ENCODE measurements around the gene PRKG1.
A peak's percentile ranks its signal among the peaks of the same experiment; 100 is the strongest.

The PRKG1 gene

GRCh38 chr10:51802030-51802429 lies 727.7 kb downstream of the PRKG1 start:
- Histone ChIP-seq H3K4me1 (ENCODE audit: control insufficient read depth, insufficient read depth, low read length) (peaks cover 37% of the 10 kb centered on the region), H3K4me3 (ENCODE audit: low read length) (no peak overlapping the region), H3K9ac (ENCODE audit: low read length) (no peak overlapping the region), H3K27me3 (replicated peaks; ENCODE audit: control insufficient read depth, insufficient read depth, low read length) (no peaks in the 10 kb centered on the region), H3K9me3 (ENCODE audit: control insufficient read depth, low read length) (no peaks in the 10 kb centered on the region), H3K36me3 (ENCODE audit: control insufficient read depth, insufficient read depth, low read length, severe bottlenecking) (no peaks in the 10 kb centered on the region)
- DNase-seq (ENCODE audit: low read depth), result no peak

GRCh38 chr10:51804866-51805265 lies 730.6 kb downstream of the PRKG1 start:
- peak; percentile 13 for DNase-seq (ENCODE audit: low read depth)
- H3K4me3 ChIP-seq (ENCODE audit: low read length), result no peak overlapping the region

GRCh38 chr10:51806079-51806835 lies 732.0 kb downstream of the PRKG1 start:
- Histone ChIP-seq H3K4me3 (ENCODE audit: low read length) (no peak overlapping the region), H3K27me3 (replicated peaks; ENCODE audit: control insufficient read depth, insufficient read depth, low read length) (no peaks in the 10 kb centered on the region), H3K9me3 (ENCODE audit: control insufficient read depth, low read length) (no peaks in the 10 kb centered on the region), H3K36me3 (ENCODE audit: control insufficient read depth, insufficient read depth, low read length, severe bottlenecking) (no peaks in the 10 kb centered on the region), H3K9ac (ENCODE audit: low read length) (no peak overlapping the region), H3K4me1 (ENCODE audit: control insufficient read depth, insufficient read depth, low read length) (peaks cover 32% of the 10 kb centered on the region)
- DNase-seq (ENCODE audit: low read depth), result no peak

More at GRCh38 chr10:51804866-51805265, 730.6 kb downstream of the PRKG1 start:
- Histone ChIP-seq H3K4me1 (ENCODE audit: control insufficient read depth, insufficient read depth, low read length) (peaks cover 37% of the 10 kb centered on the region), H3K9ac (ENCODE audit: low read length) (peak overlapping the region; percentile 36), H3K9me3 (ENCODE audit: control insufficient read depth, low read length) (no peaks in the 10 kb centered on the region), H3K36me3 (ENCODE audit: control insufficient read depth, insufficient read depth, low read length, severe bottlenecking) (no peaks in the 10 kb centered on the region), H3K27me3 (replicated peaks; ENCODE audit: control insufficient read depth, insufficient read depth, low read length) (no peaks in the 10 kb centered on the region)

GRCh38 chr10:51808187-51808586 lies 733.9 kb downstream of the PRKG1 start:
- Histone ChIP-seq H3K27me3 (replicated peaks; ENCODE audit: control insufficient read depth, insufficient read depth, low read length) (no peaks in the 10 kb centered on the region), H3K9me3 (ENCODE audit: control insufficient read depth, low read length) (no peaks in the 10 kb centered on the region), H3K4me3 (ENCODE audit: low read length) (no peak overlapping the region), H3K4me1 (ENCODE audit: control insufficient read depth, insufficient read depth, low read length) (peaks cover 13% of the 10 kb centered on the region), H3K9ac (ENCODE audit: low read length) (no peak overlapping the region), H3K36me3 (ENCODE audit: control insufficient read depth, insufficient read depth, low read length, severe bottlenecking) (no peaks in the 10 kb centered on the region)
- DNase-seq (ENCODE audit: low read depth), result no peak

GRCh38 chr10:51815723-51816122 lies 741.4 kb downstream of the PRKG1 start:
- H3K4me1 ChIP-seq (ENCODE audit: control insufficient read depth, insufficient read depth, low read length), result no peaks in the 10 kb centered on the region
- H3K36me3 ChIP-seq (ENCODE audit: control insufficient read depth, insufficient read depth, low read length, severe bottlenecking), result no peaks in the 10 kb centered on the region
- no peak overlapping the region for H3K9ac ChIP-seq (ENCODE audit: low read length)
- no peaks in the 10 kb centered on the region for H3K27me3 ChIP-seq (replicated peaks; ENCODE audit: control insufficient read depth, insufficient read depth, low read length)
- no peaks in the 10 kb centered on the region for H3K9me3 ChIP-seq (ENCODE audit: control insufficient read depth, low read length)
- DNase-seq (ENCODE audit: low read depth), result no peak
- no peak overlapping the region for H3K4me3 ChIP-seq (ENCODE audit: low read length)

- no peak overlapping the region for H3K4me3 ChIP-seq (ENCODE audit: low read length)
Observed at GRCh38 chr10:51821045-51821444, 746.8 kb downstream of the PRKG1 start.

GRCh38 chr10:51821745-51822144 lies 747.5 kb downstream of the PRKG1 start:
- Histone ChIP-seq H3K9ac (ENCODE audit: low read length) (no peak overlapping the region), H3K9me3 (ENCODE audit: control insufficient read depth, low read length) (no peaks in the 10 kb centered on the region), H3K36me3 (ENCODE audit: control insufficient read depth, insufficient read depth, low read length, severe bottlenecking) (no peaks in the 10 kb centered on the region), H3K4me3 (ENCODE audit: low read length) (no peak overlapping the region), H3K27me3 (replicated peaks; ENCODE audit: control insufficient read depth, insufficient read depth, low read length) (no peaks in the 10 kb centered on the region), H3K4me1 (ENCODE audit: control insufficient read depth, insufficient read depth, low read length) (no peaks in the 10 kb centered on the region)
- no peak for DNase-seq (ENCODE audit: low read depth)

More at GRCh38 chr10:51821045-51821444, 746.8 kb downstream of the PRKG1 start:
- Histone ChIP-seq H3K9me3 (ENCODE audit: control insufficient read depth, low read length) (no peaks in the 10 kb centered on the region), H3K9ac (ENCODE audit: low read length) (no peak overlapping the region), H3K4me1 (ENCODE audit: control insufficient read depth, insufficient read depth, low read length) (no peaks in the 10 kb centered on the region), H3K27me3 (replicated peaks; ENCODE audit: control insufficient read depth, insufficient read depth, low read length) (no peaks in the 10 kb centered on the region), H3K36me3 (ENCODE audit: control insufficient read depth, insufficient read depth, low read length, severe bottlenecking) (no peaks in the 10 kb centered on the region)
- DNase-seq (ENCODE audit: low read depth), result peak; percentile 28

- H3K27me3 ChIP-seq (replicated peaks; ENCODE audit: control insufficient read depth, insufficient read depth, low read length), result no peaks in the 10 kb centered on the region
- peak; percentile 64 for DNase-seq (ENCODE audit: low read depth)
Observed at GRCh38 chr10:51832652-51833383, 758.5 kb downstream of the PRKG1 start.

GRCh38 chr10:51834548-51834947 lies 760.3 kb downstream of the PRKG1 start:
- peaks cover 6% of the 10 kb centered on the region for H3K4me1 ChIP-seq (ENCODE audit: control insufficient read depth, insufficient read depth, low read length)

More at GRCh38 chr10:51832652-51833383, 758.5 kb downstream of the PRKG1 start:
- Histone ChIP-seq H3K9me3 (ENCODE audit: control insufficient read depth, low read length) (peaks cover 12% of the 10 kb centered on the region), H3K4me1 (ENCODE audit: control insufficient read depth, insufficient read depth, low read length) (peaks cover 6% of the 10 kb centered on the region), H3K4me3 (ENCODE audit: low read length) (no peak overlapping the region), H3K9ac (ENCODE audit: low read length) (no peak overlapping the region), H3K36me3 (ENCODE audit: control insufficient read depth, insufficient read depth, low read length, severe bottlenecking) (peaks cover 2% of the 10 kb centered on the region)

GRCh38 chr10:51838471-51838870 lies 764.2 kb downstream of the PRKG1 start:
- H3K27me3 ChIP-seq (replicated peaks; ENCODE audit: control insufficient read depth, insufficient read depth, low read length), result no peaks in the 10 kb centered on the region
- no peak overlapping the region for H3K4me3 ChIP-seq (ENCODE audit: low read length)
- H3K9me3 ChIP-seq (ENCODE audit: control insufficient read depth, low read length), result peaks cover 10% of the 10 kb centered on the region
- H3K9ac ChIP-seq (ENCODE audit: low read length), result no peak overlapping the region
- no peaks in the 10 kb centered on the region for H3K4me1 ChIP-seq (ENCODE audit: control insufficient read depth, insufficient read depth, low read length)
- DNase-seq (ENCODE audit: low read depth), result no peak
- H3K36me3 ChIP-seq (ENCODE audit: control insufficient read depth, insufficient read depth, low read length, severe bottlenecking), result no peaks in the 10 kb centered on the region

More at GRCh38 chr10:51834548-51834947, 760.3 kb downstream of the PRKG1 start:
- H3K9ac ChIP-seq (ENCODE audit: low read length), result no peak overlapping the region
- H3K27me3 ChIP-seq (replicated peaks; ENCODE audit: control insufficient read depth, insufficient read depth, low read length), result no peaks in the 10 kb centered on the region
- H3K9me3 ChIP-seq (ENCODE audit: control insufficient read depth, low read length), result peaks cover 10% of the 10 kb centered on the region
- DNase-seq (ENCODE audit: low read depth), result no peak
- no peak overlapping the region for H3K4me3 ChIP-seq (ENCODE audit: low read length)
- H3K36me3 ChIP-seq (ENCODE audit: control insufficient read depth, insufficient read depth, low read length, severe bottlenecking), result no peaks in the 10 kb centered on the region

GRCh38 chr10:51843966-51844365 lies 769.7 kb downstream of the PRKG1 start:
- H3K9ac ChIP-seq (ENCODE audit: low read length), result no peak overlapping the region
- no peak overlapping the region for H3K4me3 ChIP-seq (ENCODE audit: low read length)
- H3K9me3 ChIP-seq (ENCODE audit: control insufficient read depth, low read length), result no peaks in the 10 kb centered on the region
- no peak for DNase-seq (ENCODE audit: low read depth)
- no peaks in the 10 kb centered on the region for H3K4me1 ChIP-seq (ENCODE audit: control insufficient read depth, insufficient read depth, low read length)
- no peaks in the 10 kb centered on the region for H3K36me3 ChIP-seq (ENCODE audit: control insufficient read depth, insufficient read depth, low read length, severe bottlenecking)
- H3K27me3 ChIP-seq (replicated peaks; ENCODE audit: control insufficient read depth, insufficient read depth, low read length), result no peaks in the 10 kb centered on the region

Measured in adipocyte (in vitro differentiated cells).